ENCODE data around the gene OR4K17.
"Not testable (repeated sequence)": the region's sequence is repeated elsewhere in the genome, so short reads cannot be mapped to it uniquely, and the experiment has no call there.

OR4K17 gene

GRCh38 chr14:20110438-20110837 is at the start of gene OR4K17:
Gene OR4K17 (plus strand): TSS chr14:20110739. CDS start chr14:20117500, 6,761 bp downstream.
- no peak for DNase-seq

GRCh38 chr14:20092050-20092449 is 18.5 kb upstream of the OR4K17 start:
- DNase-seq: no peak

DNA sequence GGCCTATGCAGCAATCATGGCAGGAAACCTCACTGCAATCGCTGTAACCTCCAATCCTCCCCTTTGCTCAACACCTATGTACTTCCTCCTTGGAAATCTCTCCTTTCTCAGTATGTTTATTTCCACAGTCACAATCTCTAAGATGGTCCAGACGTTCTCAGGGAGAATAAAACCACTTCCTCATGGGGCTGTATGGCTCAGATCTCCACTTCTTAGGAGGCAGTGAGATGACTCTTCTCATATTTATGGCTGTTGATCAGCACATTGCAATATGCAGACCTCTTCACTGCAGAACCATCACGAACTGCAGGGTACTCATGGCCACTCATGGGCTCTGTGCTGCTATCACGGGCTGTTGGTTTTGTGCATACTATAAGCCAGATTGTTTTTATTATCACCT is 17.1 kb upstream of the OR4K17 start:
- DNase-seq: no peak

DNA sequence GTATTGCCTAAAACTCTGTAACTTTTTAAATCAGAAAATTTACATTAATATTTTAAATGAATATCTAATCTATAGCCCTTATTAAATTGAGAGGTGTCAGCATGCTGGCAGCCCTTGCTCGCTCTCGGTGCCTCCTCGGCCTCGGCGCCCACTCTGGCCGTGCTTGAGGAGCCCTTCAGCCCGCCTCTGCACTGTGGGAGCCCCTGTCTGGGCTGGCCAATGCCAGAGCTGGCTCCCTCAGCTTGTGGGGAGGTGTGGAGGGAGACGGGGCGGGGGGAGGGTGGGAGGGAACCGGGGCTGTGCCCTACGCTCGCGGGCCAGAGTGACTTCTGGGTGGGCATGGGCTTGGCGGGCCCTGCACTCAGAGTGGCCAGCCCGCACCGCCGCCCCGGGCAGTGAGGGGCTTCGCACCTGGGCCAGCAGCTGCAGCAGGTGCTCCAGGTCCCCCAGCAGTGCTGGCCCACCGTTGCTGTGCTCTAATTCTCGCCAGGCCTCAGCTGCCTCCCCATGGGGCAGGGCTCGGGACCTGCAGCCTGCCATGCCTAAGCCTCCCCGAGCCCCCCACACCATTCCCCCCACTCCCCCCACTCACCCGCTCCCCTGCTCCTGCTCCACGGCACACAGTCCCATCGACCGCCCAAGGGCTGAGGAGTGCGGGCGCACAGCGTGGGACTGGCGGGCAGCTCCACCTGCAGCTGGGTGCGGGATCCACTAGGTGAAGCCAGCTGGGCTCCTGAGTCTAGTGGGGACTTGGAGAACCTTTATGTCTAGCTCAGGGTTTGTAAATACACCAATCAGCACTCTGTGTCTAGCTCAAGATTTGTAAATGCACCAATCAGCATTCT is 11.4 kb upstream of the OR4K17 start:
- DNase-seq: not testable (repeated sequence)

- no peak for DNase-seq
Measured at GRCh38 chr14:20112321-20112720, 1.8 kb downstream of the OR4K17 start.

GRCh38 chr14:20116748-20117147 is 6.2 kb downstream of the OR4K17 start:
- no peak for DNase-seq

- no peak for DNase-seq
Measured at GRCh38 chr14:20118795-20119194, 8.3 kb downstream of the OR4K17 start.

GRCh38 chr14:20138520-20138919 is 28.0 kb downstream of the OR4K17 start, which contains the start of gene OR4N5:
Gene OR4N5 (plus strand): TSS chr14:20138820. CDS start chr14:20143736, 4,916 bp downstream.
- DNase-seq: no peak

DNA sequence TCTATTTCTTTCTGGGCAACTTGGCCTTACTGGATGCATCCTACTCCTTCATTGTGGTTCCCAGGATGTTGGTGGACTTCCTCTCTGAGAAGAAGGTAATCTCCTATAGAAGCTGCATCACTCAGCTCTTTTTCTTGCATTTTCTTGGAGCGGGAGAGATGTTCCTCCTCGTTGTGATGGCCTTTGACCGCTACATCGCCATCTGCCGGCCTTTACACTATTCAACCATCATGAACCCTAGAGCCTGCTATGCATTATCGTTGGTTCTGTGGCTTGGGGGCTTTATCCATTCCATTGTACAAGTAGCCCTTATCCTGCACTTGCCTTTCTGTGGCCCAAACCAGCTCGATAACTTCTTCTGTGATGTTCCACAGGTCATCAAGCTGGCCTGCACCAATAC is 33.4 kb downstream of the OR4K17 start:
- no peak for DNase-seq

DNA sequence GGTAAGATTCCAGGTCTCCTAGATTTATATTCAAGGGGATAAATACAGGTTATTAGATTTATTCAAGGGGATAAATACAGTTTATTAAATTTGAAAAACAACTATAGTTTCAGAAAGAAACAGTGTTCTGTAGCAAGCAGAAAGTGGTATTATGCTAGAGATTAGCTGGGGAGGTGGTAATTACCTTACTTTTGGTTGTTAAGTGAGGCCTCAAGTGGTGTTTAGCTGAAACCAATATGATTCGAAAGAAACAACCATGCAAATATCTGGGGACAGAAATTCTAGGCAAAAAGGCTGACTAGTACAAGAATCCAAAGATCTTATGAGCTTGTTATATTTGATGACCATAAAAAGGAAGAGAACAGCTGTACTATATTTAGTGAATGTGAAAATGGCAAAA is 34.3 kb downstream of the OR4K17 start:
- no peak for DNase-seq

DNA sequence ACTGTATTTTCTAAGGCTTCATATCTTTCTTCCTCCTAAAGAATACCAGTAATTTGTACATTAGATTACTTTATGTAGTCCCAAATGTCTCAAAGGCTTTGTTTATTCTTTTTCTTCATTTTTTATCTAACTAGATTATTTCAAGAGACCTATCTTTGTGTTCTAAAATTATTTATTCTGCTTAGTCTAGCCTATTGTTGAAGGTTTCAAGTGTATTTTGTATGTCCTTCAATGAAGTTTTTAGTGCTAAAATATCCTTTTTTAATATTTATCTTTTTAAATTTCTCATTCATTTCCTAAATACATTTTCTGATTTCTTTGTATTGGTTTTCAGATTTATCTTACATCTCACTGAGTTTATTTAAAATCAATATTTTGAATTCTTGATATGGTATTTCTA is 53.9 kb downstream of the OR4K17 start:
- no peak for DNase-seq

DNA sequence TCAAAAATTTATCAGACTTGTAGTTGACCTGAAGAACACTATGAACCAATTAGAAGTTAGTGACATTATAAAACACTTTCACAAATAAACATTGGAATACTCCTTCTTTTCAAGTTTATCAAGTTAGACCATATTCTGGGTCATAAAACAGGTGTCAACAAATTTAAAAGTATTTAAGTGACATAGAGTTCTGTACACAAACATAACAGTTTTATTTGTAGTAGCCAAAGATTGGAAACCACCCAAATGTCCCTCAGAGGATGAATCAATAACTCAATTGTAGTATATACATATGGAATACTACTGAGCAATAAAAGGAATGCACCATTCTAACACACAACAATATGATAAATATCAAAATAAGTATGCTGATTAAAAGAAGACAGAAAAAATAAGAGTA is 56.6 kb downstream of the OR4K17 start:
- DNase-seq: no peak

DNA sequence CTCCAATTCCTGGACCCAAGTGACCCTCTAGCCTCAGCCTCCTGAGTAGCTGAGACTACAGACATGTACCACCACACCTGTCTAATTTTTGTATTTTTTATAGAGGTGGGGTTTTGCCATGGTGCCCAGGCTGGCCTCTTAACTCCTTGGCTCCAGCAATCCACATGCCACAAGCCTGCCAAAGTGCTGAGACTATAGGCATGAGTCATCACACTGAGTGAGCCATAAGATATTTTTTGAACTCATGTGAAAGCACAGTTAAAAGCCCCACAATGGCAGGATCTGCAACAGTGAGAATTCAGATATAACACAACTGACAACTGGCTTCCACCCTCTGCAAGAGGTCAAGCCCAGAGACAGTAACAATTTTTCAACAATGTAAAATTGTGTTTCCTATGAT is 59.3 kb downstream of the OR4K17 start:
- not testable (repeated sequence) for DNase-seq

Data from stimulated activated CD4-positive, alpha-beta T cell treated with anti-CD3 and anti-CD28 coated beads, Interleukin-4, amount 100 ng/mL, for 24 hours (primary cell).